Esophagus muscularis mucosa (tissue), 4 donors: ENCODE measurements around the gene GRHL3.

Experiments
- CTCF ChIP-seq, 3 experiments: fragments of 200-600 bp in 2 of 3; fragments of 450-650 bp in 1 of 3; sonication (generic) in 2 of 3; IDR thresholded peaks; one replicate each; pipeline ENCODE4 v1.5.1; 2017 to 2019; ENCODE audit warnings: antibody characterized with exemption in 3 of 3, mild to moderate bottlenecking in 2 of 3, moderate library complexity in 1 of 3
- EP300 ChIP-seq: sonication (generic); formaldehyde crosslinking; IDR thresholded peaks from one replicate; pipeline ENCODE4 v1.6.1; 2017; ENCODE audit warnings: antibody characterized with exemption
- POLR2A ChIP-seq: fragments of 450-650 bp; IDR thresholded peaks from one replicate; pipeline ENCODE4 v1.6.1; 2017; ENCODE audit warnings: antibody characterized with exemption, moderate library complexity, mild to moderate bottlenecking, low read depth
- POLR2AphosphoS5 ChIP-seq, 2 donors: sonication (generic); formaldehyde crosslinking; IDR thresholded peaks; one replicate each; pipeline ENCODE4 v1.6.1; 2017; ENCODE audit warnings: antibody characterized with exemption in 2 of 2

GRCh38 chr1:24321697-24322469 lies 2.7 kb downstream of the GRHL3 start:
- TF ChIP-seq CTCF (IDR thresholded peaks at IDR 0.05): no peak
- no peak for TF ChIP-seq EP300
- no peak for TF ChIP-seq POLR2A
- TF ChIP-seq POLR2AphosphoS5 (IDR thresholded peaks at IDR 0.05): no peak
